Ramos (cell line): ENCODE results near the gene DOCK7.

ENCODE experiments used
- in situ Hi-C: fragments of 300-500 bp; cut with MboI; formaldehyde crosslinking; loops from one replicate; pipeline ENCODE4 v1.14.3; 2022; ENCODE audit warnings: low sequenced_read_pairs; ENCODE audit not compliant: unreplicated experiment

Gene DOCK7

GRCh38 chr1:62476525-62477219 is 211.5 kb downstream of the DOCK7 start:
- in situ Hi-C loops: no loop called here

GRCh38 chr1:62467092-62467491 is 221.1 kb downstream of the DOCK7 start:
- in situ Hi-C loops: no loop called here

- in situ Hi-C loops: no loop called here
Measured at GRCh38 chr1:62462370-62462769, 225.8 kb downstream of the DOCK7 start.

- in situ Hi-C loops: no loop called here
Measured at GRCh38 chr1:62457955-62458354, 230.2 kb downstream of the DOCK7 start.

- in situ Hi-C loops: no loop called here
Measured at GRCh38 chr1:62452951-62453350, 235.2 kb downstream of the DOCK7 start.

- in situ Hi-C loops: no loop called here
Measured at GRCh38 chr1:62450301-62450700, 237.9 kb downstream of the DOCK7 start.

- in situ Hi-C loops: no loop called here
Measured at GRCh38 chr1:62448221-62448933, 239.8 kb downstream of the DOCK7 start.

- in situ Hi-C loops: no loop called here
Measured at GRCh38 chr1:62444701-62445100, 243.5 kb downstream of the DOCK7 start.

GRCh38 chr1:62439652-62440371 is 248.4 kb downstream of the DOCK7 start:
- in situ Hi-C loops: no loop called here

- in situ Hi-C loops: no loop called here
Measured at GRCh38 chr1:62438163-62438562, 250.0 kb downstream of the DOCK7 start.

GRCh38 chr1:62437273-62437940 is 250.8 kb downstream of the DOCK7 start:
- in situ Hi-C loops: no loop called here

- in situ Hi-C loops: no loop called here
Measured at GRCh38 chr1:62436466-62437272, 251.5 kb downstream of the DOCK7 start, which contains the start of gene USP1. Gene USP1, plus strand, starts transcription at chr1:62437049. Its CDS starts 2,819 bp downstream, at chr1:62439868.

GRCh38 chr1:62436039-62436465 is 252.1 kb downstream of the DOCK7 start:
- in situ Hi-C loops: no loop called here

GRCh38 chr1:62435231-62436038 is 252.8 kb downstream of the DOCK7 start:
- in situ Hi-C loops: no loop called here

GRCh38 chr1:62434618-62435001 is 253.6 kb downstream of the DOCK7 start:
- in situ Hi-C loops: no loop called here

- in situ Hi-C loops: no loop called here
Measured at GRCh38 chr1:62433861-62434617, 254.1 kb downstream of the DOCK7 start.

- in situ Hi-C loops: no loop called here
Measured at GRCh38 chr1:62429581-62429980, 258.6 kb downstream of the DOCK7 start.

GRCh38 chr1:62428351-62428750 is 259.8 kb downstream of the DOCK7 start:
- in situ Hi-C loops: no loop called here
